ENCODE data around the gene ZFHX3.
"Not testable (repeated sequence)": the region's sequence is repeated elsewhere in the genome, so short reads cannot be mapped to it uniquely, and the experiment has no call there.

ZFHX3 gene

DNA sequence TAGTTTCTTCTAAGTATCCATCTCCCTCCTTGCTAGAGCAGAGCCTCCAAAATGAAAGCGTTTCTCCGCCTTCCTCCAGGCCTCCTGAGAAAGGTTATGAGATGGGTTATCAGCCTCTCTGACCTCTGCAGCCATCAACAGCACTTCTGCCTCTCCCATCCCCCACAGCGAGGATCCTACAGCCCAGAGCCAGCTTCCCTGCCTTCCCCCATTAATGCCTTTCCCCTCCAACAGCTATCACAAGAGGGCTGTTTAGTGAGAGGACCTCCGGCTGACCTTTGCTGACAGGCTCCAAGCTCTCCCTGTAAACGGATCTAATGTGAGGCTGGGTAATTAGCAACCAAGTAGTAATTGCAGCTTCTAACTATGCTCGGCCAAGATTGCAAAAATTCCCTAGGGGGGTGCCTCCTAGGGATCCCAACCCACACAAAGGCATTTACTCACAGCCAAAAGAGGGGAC lies 55.8 kb downstream of the ZFHX3 start:
- no peak for DNase-seq

DNA sequence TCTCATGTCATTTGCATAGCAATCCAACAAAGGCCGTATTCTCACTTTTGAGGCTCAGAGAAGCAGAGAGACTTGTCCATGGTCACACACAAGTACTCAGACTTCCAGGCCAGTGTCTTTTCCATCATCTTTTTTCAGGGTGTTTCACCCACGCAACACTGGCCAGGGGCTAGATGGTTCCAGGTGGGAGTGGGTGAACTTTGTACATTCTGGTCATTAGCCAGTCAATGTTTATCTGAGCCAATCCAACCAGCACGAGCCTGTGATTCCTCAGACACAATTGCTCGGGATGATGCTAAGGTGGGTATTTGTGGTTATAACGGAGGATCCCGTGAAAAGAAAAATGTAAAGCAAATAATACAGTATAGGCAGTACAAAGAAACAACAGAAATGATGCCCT lies 56.3 kb downstream of the ZFHX3 start:
- DNase-seq: no peak

DNA sequence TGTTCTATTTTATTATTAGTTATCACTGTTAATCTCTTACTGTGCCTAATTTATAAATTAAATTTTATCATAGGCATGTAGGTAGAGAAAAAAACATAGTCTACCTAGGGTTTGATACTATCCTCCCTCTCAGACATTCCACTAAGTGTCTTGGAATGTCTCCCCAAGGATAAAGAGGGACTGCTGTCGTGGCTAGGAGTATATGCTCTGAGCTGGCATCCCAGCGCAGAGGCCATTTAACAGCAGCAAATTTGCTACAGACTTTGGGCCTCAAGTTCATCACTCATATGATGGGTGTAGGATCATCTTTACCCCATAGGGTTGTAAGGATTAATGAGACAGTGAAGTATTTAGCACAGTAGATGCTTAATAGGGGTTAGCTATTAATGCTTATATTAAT lies 56.7 kb downstream of the ZFHX3 start:
- DNase-seq: no peak

DNA sequence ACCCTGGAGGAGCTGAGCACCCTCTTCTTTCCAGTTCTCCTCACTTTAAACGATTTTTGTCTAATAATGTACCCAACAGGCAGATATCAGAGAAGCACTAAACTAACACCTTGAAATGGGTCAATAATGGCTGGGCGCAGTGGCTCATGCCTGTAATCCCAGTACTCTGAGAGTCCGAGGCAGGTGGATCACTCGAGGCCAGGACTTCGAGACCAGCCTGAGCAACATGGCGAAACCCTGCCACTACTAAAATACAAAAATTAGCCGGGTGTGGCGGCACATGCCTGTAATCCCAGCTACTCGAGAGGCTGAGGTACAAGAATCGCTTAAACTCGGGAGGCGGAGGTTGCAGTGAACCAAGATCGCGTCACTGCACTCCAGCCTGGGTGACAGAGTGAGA lies 57.4 kb downstream of the ZFHX3 start:
- DNase-seq: no peak

DNA sequence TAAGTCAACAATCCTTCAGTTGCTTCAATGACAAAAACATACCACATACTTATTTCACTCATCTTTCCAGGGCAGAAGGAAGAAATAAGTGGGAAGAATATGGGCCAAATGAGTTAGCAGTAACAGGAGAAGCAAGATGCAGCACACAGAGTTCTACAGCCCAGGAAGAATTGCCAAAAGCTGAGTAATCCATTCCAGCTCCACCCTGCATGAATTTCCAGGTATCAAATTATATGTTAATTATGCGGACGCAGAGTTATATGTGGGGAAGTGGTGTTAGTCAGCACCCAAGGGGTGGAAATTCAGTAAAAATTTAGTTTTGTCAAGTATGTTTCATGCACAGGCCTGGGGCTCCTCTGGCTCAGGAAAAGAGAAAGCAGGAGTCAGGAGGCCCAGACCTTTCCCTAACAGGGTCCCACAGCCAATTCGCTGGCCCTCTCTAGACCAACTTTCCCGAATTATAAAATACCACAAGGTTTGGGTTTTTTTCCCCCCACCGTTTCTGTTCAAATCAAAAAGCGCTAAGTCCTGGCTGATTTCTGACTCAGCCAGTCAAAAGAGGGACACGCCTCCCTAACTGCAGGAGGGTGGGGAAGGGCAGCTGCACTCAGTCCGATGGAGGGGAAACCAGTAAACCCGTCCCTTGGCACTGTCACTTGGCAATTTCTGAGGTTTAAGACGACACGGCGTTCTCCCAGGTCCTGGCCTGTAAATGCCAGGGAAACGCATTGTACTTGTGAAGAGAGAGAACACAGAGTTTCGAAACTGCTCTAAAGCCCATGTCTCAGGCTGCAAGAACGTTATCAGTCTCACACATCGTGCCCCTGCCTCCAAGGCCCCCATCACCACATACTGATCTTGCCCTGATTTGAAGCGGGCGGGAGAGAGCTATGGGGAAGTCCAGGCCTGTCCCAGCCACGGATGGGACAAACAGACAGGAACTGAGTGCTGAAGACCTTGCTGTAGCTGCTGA lies 58.1 kb downstream of the ZFHX3 start:
- no peak for DNase-seq

DNA sequence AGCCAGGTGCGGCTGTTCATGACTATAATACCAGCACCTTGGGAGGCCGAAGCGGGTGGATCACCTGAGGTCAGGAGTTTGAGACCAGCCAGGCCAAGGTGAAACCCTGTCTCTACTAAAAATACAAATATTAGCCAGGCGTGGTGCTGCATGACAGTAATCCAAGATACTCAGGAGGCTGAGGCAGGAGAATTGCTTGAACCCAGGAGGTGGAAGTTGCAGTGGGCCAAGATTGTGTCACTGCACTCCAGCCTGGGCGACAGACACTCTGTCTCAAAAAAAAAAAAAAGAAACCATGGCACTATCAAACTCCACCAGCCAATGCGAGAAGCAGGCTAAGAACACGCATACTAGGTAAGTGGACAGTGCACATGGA lies 58.7 kb downstream of the ZFHX3 start:
- DNase-seq: not testable (repeated sequence)

DNA sequence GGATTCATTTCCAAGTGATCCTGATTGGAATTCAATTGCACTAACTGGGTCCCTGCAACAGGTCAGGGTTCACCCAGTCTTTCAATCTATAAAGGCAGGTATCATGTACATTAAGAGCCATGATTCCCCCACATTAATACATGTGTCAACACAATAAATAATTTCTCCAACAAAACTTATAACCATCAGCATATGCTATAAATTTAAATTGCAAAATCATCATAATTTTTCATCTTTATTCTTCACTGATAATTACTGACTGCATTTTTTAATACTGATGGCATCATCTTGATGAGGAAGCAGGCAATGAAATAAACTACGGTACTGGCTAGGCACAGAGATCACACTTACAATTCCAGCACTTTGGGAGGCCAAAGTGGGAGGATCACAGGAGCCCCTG lies 59.4 kb downstream of the ZFHX3 start:
- DNase-seq: no peak

DNA sequence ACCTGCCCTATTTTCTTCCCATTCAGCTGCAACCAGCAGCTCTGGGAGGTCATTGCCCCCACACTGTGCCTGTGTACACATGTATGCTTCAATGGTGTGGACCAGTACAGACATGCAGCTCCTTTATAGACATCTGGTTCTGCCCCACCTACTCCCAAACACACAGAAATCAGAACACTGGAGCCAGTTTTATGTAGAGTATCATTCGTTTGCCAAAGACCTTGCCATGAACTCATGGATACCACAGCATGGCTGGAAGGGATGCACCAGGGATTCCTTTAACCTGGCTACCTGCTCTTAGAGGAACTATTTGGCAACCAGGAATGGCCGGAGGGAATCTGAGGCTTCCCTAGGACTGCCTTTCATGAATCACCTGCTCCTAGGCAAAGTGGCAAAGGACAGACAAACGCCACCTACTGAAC lies 60.4 kb downstream of the ZFHX3 start:
- DNase-seq: no peak

DNA sequence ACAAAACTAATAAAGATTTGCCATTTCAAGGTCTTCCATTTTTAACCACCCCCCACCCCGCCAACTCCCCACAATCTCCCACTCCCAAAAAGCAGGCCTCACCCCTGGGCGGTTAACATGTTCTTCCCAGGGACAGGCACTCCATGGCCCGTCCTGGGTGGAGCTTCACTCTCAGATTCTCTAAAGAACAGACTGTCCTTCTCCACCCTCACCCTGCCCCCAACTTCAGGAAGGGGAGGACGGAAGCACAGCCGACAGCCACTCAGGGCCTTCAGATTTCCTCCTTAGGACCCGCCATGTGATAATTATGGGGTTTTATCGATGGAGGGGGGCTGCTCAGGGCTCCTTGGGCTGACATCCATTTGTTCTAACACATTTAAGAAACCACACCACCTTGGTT lies 61.9 kb downstream of the ZFHX3 start:
- DNase-seq: no peak

DNA sequence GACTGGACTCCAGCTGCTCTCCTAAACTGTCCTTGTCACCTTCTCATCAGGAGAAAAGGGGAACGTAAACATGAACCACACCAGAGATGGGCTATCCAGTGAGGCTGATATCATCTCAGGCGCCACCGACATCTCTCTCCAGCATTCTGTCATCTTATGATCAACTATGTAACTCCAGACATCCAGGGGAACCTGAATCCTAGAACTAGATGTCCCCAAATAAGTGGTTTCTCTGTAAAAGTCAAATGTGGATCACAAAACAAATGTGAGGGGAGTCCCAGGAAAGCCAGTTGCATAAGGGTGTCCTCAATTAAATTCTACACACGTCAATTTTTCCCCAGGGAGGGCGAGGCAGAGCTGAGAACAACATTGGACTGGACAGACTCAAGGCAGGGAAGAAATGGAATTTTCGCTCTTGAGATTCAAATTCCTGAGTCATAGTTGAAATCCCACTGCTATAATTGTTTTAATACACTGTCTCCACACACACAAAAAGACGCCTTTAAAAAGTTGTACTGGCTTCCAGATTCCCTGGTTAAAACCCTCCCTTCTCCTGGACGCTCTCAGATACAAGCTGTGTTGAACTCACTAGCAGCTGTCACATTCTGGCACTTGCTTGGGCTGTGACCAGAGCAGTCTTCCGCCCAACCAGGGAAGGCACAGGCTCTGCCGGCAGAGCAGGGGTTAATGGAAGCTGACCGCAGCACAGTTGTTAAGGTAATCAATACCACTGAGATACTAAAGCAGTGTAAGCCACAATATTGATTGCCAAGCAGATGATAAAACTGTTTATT lies 62.6 kb downstream of the ZFHX3 start:
- DNase-seq: no peak

DNA sequence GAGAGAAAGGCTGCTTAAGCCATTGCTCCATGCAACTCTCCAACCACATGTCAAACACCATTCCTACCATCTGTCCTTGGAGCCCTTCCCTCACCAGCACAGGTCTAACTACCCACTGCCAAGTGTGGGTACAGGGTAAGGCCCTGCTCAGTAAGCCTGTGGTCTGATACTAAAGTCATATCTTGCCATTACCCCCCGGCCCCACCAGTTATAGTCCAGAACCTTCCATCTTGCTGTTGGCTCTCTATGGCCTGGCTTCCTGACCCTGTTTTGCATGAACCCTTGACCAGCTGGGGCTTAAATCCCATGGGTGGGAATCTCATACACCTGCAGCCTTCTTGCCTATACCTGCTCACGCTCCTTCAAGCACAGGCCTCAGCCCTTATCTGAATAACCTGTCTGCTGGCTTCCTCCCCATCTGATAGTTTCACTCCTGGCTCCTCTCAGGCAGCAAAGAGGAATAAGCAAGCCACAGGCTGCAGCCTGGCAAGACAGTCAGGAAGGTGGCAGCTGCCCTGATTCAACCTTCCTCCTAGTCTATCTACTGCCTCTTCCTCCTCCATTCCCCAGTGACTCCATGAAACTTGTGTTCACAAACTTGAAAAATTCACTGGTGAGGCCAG lies 64.1 kb downstream of the ZFHX3 start:
- DNase-seq: no peak

DNA sequence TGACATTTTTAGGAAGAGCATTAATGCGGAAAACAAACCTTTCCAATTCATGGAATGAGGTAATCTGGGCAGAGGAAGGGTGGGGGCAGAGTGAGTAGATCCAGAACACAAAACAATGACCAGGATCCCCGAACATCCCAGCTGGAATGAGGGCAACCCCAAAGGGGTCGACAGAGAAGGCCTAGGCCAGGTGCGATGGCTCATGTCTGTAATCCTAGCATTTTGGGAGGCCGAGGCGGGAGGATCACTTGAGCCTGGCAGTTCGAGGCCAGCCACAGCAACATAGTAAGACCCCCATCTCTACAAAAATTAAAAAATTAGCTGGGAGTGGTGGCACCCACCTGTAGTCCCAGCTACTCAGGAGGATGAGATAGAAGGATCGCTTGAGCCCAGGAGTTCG lies 64.7 kb downstream of the ZFHX3 start:
- DNase-seq: no peak

DNA sequence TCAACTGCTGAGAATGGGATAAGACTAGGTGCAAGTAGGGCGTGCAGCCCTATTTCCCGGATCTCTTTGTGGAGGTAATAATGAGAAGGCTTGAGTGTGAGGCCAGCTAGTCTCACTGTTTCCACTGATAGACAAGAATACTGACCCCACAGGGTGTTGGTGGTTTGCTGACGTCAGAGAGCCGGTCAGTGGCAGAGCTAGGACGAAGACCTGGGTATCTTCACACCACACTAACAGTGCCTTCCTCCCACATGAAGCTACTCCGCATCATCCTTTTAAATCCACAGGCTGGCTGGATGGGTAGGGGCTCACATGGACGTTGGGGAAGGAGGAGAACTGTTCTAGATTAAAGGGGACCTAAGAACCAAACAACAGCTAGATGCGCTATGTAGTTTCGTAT lies 68.0 kb downstream of the ZFHX3 start:
- DNase-seq: no peak

DNA sequence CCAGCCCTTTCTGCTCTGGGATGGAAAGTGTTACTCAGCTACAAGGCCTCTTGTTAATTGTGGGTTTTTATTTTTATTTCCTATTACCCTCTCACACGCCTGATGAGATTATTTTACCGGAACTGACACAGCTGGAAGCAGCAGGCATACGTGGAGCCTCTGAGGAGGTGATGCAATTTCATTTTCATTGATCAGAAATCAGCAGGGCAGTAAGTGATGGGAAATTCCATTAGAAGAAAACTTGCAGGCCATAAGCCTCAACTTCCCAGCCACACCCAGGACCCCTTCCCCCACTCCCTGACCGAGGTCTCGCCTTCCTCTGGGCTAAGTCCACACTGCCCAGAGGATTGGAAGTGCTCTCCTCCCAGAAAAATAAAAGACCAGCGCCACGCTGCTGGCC lies 69.7 kb downstream of the ZFHX3 start:
- DNase-seq: no peak

DNA sequence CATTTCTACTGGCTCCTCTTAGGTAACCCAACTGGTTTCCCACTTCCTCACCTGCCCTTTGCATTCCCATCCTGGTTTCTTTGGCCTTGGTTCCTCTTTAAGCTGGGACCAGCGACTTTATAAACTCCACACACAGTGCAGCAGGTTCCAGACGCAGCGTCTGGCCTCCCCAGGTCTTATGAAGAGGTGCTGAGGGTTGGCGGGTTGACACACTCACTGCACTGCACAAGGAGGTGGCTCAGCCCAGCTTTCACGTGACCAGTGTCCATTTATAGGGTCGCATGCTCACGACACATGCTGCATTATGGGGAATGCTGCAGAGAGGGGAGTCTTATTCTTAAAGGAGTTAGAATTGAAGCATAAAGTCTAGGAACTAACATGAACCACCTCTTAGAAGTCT lies 70.8 kb downstream of the ZFHX3 start:
- DNase-seq: no peak

DNA sequence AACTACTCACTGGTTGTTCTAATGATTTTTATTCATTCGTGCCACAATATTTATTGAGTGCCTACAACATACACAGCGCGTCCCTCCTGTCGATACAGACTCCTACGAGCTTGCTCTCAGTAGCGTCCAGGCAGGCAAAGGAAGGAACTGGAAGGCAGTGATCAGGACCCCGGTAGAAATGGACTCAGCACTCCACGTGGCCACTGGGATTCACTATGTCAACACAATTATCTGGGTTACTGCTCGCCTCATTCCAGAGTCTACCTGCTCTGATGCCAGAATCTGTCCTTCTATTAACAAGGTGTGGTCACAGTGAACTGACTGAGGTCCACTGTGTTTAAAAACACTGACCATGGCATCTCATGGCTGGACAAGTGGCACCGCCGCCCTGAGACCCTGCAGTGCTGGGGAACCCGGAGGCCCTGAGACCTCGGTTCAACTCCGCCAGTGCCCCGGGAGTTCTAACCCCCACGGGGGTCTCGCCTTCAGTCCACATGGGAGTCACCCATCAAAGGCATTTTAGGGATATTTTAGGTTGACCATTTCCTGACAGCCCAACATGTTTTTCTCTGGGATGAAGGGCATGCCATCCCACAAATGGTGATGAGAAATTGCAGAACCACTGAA lies 71.4 kb downstream of the ZFHX3 start:
- DNase-seq: no peak

DNA sequence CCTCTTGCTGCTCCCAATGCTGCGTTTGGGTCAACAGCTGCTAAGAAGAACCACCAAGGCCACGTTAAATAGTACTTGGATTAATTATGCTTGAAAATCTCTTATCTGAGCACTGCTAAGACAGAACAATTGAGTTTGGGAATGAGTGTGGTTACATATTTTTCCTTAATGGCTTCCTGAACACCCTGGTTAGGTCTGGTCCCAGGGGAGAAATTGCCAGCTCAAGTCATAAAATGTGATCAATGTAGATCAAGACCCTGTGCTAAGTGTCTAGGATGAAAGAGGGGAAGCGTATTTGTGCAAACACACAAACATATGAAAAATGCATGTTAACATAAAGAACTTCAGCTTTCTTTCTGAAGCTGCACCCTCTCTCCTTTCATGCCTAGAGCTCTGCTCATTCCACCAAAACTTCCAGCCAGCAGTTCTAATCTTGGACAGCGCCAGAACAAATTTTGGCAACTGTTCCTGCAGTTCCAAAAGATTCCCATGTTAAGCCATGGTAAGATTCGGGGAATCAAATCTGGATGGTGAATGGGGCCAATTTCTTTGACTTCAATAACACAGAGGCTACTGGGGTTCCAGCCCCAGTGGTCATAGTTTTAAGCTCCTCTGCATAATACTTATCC lies 72.0 kb downstream of the ZFHX3 start:
- no peak for DNase-seq

DNA sequence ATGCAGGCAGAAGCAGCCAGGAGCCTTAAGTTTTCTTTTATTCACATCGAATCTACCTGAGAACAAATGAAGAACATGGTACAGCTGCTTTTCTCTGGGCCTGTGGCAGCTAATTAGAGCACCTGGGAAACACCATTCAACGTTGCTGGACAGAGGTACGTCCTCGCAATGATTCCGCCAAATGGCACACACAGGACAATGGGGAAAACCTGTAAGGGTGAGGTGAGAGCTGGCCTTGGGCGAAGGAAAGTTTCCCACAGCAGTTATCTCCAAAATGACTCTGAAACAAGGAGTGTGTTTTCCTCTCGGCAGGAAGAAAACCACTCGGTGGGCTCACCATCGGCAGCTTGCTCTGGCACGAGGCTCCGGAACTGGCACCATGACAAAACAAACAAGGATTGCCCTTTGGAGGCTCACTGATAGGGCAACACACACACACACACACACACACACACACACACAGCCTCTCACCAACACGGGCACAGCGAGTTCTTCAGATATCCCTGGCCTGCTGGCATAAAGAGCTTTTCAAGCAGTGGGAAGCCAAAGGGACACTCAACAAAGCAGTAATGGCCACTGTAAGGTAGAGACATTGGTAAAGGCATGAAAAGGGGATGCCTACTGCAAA lies 73.7 kb downstream of the ZFHX3 start:
- DNase-seq: no peak

DNA sequence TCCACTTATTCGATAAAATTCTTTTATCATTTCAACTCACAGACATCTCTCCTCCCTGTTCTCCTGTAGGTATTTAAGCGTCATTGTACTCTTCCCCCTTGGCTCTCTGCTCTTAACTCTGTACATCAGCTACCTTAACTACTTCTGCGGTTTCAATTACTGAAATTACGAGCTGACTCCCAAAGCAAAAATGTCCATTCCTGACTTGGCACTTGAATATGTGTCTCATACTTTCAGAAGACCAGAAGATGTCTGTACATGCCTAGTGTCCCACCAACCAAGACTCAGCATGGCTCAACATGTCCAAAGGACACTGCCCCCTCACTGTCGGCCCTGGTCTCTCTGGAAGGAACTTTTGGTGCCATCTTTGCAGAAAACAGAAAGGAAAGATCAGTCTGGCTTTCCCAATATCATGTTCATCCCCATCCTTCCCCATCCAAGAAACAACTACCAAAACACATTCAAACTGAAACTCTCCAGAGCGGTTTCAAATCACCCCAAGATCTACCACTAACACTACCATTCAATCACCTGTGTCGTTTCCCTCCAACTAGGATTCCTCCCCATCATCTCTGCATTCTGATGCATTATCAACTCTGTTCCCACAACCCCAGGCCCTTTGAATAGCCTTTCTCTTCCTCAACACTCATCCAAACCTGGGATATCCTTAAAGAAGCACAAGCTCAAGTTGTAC lies 74.9 kb downstream of the ZFHX3 start:
- no peak for DNase-seq

DNA sequence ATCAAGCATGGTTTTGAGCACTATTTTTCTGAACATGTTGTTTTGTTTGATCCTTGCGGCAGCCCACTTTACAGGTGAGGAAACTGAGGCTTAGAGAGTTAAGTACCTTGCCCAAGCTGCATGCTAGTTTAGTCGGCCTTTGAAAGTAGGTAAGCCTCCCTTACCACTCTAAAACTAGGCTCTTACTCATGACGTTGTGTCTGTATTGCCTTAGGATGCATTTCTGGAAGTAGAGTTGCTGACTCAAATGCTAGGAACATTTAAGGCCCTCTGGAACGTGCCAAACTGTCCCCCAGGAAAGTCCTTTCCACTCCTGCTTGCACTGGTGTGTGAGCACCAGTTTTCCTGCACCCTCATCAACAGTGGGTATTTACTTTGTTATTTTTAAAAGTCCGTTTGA lies 76.6 kb downstream of the ZFHX3 start:
- no peak for DNase-seq

DNA sequence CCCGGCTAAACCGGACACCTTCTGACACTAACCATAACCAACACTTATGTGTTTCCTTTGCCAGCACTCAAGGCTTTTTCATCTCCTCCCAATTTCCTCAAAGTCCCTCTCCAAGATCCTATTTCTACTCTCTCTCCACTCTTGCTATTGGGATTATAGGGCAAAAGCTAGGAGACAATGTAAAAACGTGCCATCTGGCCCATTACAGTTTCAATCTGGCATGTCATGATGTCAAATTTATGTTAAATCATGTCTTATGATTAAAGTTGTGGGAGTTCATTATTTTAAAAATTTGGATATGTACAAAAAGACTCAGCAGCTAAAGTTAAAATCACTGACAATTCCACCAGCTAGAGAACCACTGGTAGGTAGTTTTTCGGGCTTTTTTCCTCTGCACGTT lies 77.3 kb downstream of the ZFHX3 start:
- DNase-seq: no peak

DNA sequence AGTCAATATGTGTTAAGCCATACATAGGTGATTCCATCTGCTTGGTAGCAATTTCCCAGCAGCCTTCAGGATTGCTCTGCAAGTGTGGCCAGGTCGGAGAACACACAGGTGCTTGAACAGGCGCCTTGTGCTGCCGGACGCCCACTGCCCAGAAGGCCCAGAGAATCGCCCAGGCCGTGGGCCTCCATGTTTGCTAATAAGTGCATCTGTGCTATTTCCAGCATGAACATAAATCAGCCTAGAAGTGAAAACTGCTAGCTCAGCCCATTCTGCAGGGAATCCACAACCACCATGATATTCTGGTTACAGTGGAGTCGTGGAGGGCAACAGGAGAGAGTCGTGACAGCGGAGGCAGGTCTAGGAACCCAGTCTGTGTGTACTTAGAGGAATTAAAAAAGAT lies 78.1 kb downstream of the ZFHX3 start:
- no peak for DNase-seq
